Ishikawa (cell line): ENCODE measurements around the gene POFUT1.

Experiments used
- EGR1 ChIP-seq: IDR thresholded peaks from 2 replicates; pipeline ENCODE4 v1.6.1; 2012
- EP300 ChIP-seq: IDR thresholded peaks from 2 replicates; pipeline ENCODE4 v1.6.1; 2012; ENCODE audit warnings: borderline replicate concordance
- MAX ChIP-seq: IDR thresholded peaks from 2 replicates; pipeline ENCODE4 v1.6.1; 2012
- RAD21 ChIP-seq: IDR thresholded peaks from 2 replicates; pipeline ENCODE4 v1.6.1; 2012; ENCODE audit warnings: low read depth
- REST ChIP-seq: IDR thresholded peaks from 2 replicates; pipeline ENCODE4 v1.6.1; 2012; ENCODE audit warnings: low read depth, mild to moderate bottlenecking
- TAF1 ChIP-seq: IDR thresholded peaks from 2 replicates; pipeline ENCODE4 v1.6.1; 2012; ENCODE audit warnings: low read depth, mild to moderate bottlenecking
- YY1 ChIP-seq: IDR thresholded peaks from 2 replicates; pipeline ENCODE4 v1.6.1; 2012; ENCODE audit warnings: low read depth

- TF ChIP-seq EGR1 (no peak), EP300 (no peak), MAX (no peak), REST (no peak), RAD21 (no peak), TAF1 (no peak), YY1 (no peak)
Measured at GRCh38 chr20:32215729-32216128, 8.0 kb downstream of the POFUT1 start.
